K562 (cell line): ENCODE results near the gene CHN2. TPM values are rescaled to one million over a fixed set of nuclear protein-coding genes. Genes with fewer than 3 reads are reported as not detected.

Experiments used
- ATAC-seq: fragments of 200-7000 bp; cut with Tn5 transposase; 3 replicates; pipeline ENCODE4 v1.9.1; 2020; ENCODE audit warnings: moderate library complexity
- BruUV-seq: library from RNA; stranded (reverse); fragments of 400-500 nt; replicated peaks from 2 replicates; lab custom pipeline; 2021; lab: Mats Ljungman, UMichigan
- CTCF ChIA-PET: fragments of 300-600 bp; formaldehyde crosslinking; extraction: SDS; loops from one replicate; lab custom pipeline; 2021; ENCODE audit warnings: low intra/inter-chr PET ratio; lab: Yijun Ruan, JAX
- POLR2A ChIA-PET: fragments of 300-600, 350-650 bp; sonication (Branson Sonifier 250); formaldehyde crosslinking; extraction: SDS; loops from one replicate; lab custom pipeline; 2021; ENCODE audit warnings: antibody characterized with exemption, inconsistent platforms; lab: Yijun Ruan, JAX
- DNase-seq, 4 experiments: peaks; one replicate each; pipeline versions ENCODE4 v3.0.0 to v3.0.0-alpha.2; 2011 to 2018; ENCODE audit warnings: low spot score in 3 of 4, mixed read lengths in 3 of 4; ENCODE audit errors: extremely low read depth in 1 of 4
- FAIRE-seq: peaks from 2 replicates; lab custom pipeline; 2011; peaks lifted over from hg19 to GRCh38; lab: Jason Lieb, UNC
- H2AFZ ChIP-seq: 2 replicates; pipeline ENCODE4 v1.6.0; 2011; ENCODE audit warnings: low read depth, low read length, control low read depth, inconsistent platforms
- H3K27ac ChIP-seq: fragments of 200-600 bp; 3 replicates; pipeline ENCODE4 v1.8.0; 2011; ENCODE audit warnings: low read depth, mild to moderate bottlenecking, control low read depth, inconsistent platforms, low read length, moderate library complexity, mixed read lengths; ENCODE audit errors: extremely low read depth
- H3K27me3 ChIP-seq, 2 experiments: fragments of 300-600 bp in 1 of 2; 2 replicates in 1 of 2; 3 replicates in 1 of 2; pipeline versions ENCODE4 v1.6.0 to v1.8.0; 2011; ENCODE audit warnings: inconsistent platforms in 2 of 2, low read length in 2 of 2, mild to moderate bottlenecking in 1 of 2, mixed read lengths in 1 of 2, moderate library complexity in 1 of 2; ENCODE audit not compliant: control insufficient read depth in 2 of 2, insufficient read depth in 2 of 2
- H3K36me3 ChIP-seq: fragments of 300-600 bp; 3 replicates; pipeline ENCODE4 v1.8.0; 2011; ENCODE audit warnings: mild to moderate bottlenecking, low read length, inconsistent platforms; ENCODE audit not compliant: control insufficient read depth, insufficient read depth
- H3K4me1 ChIP-seq, 2 experiments: fragments of 200-600 bp in 1 of 2; replicated peaks in 1 of 2; 2 replicates in 1 of 2; 3 replicates in 1 of 2; pipeline versions ENCODE4 v1.5.1 to v1.8.0; 2011; ENCODE audit warnings: inconsistent platforms in 2 of 2, low read length in 2 of 2, mild to moderate bottlenecking in 1 of 2, mixed read lengths in 1 of 2, moderate library complexity in 1 of 2; ENCODE audit not compliant: control insufficient read depth in 2 of 2, insufficient read depth in 2 of 2
- H3K4me2 ChIP-seq: 2 replicates; pipeline ENCODE4 v1.6.1; 2011; ENCODE audit warnings: low read length, control low read depth, inconsistent platforms, mixed read lengths; ENCODE audit not compliant: insufficient read depth
- H3K4me3 ChIP-seq: fragments of 200-600 bp; sonication (generic), shearing (Covaris generic); 2 replicates; pipeline ENCODE4 v1.5.1; 2016; ENCODE audit warnings: control low read depth, inconsistent platforms
- H3K79me2 ChIP-seq: fragments of 200-600 bp; 3 replicates; pipeline ENCODE4 v1.8.0; 2011; ENCODE audit warnings: low read length, inconsistent platforms; ENCODE audit not compliant: control insufficient read depth, insufficient read depth
- H3K9ac ChIP-seq, 2 experiments: 2 replicates each; pipeline versions ENCODE4 v1.6.0 to v1.6.1; 2011; ENCODE audit warnings: low read depth in 2 of 2, low read length in 2 of 2, control low read depth in 1 of 2, inconsistent platforms in 1 of 2, mild to moderate bottlenecking in 1 of 2, mixed read lengths in 1 of 2; ENCODE audit not compliant: insufficient read depth in 1 of 2
- H3K9me1 ChIP-seq: one replicate; pipeline ENCODE4 v1.6.0; 2011; ENCODE audit warnings: inconsistent platforms, mild to moderate bottlenecking, low read length, moderate library complexity; ENCODE audit not compliant: control insufficient read depth, insufficient read depth
- H3K9me3 ChIP-seq: replicated peaks from 2 replicates; pipeline ENCODE4 v1.5.1; 2011; ENCODE audit warnings: low read depth, low read length, inconsistent platforms; ENCODE audit not compliant: control insufficient read depth, insufficient read depth
- H4K20me1 ChIP-seq: replicated peaks from 2 replicates; pipeline ENCODE4 v1.6.1; 2011; ENCODE audit warnings: low read length, inconsistent platforms, mixed read lengths; ENCODE audit not compliant: control insufficient read depth, insufficient read depth
- ATF7 ChIP-seq: fragments of 450-650 bp; IDR thresholded peaks from 2 replicates; pipeline ENCODE4 v1.7.1; 2014; ENCODE audit warnings: mild to moderate bottlenecking, moderate library complexity
- BCOR ChIP-seq: fragments of 450-650 bp; IDR thresholded peaks from 2 replicates; pipeline ENCODE4 v1.6.1; 2016
- CBX5 ChIP-seq: IDR thresholded peaks from 2 replicates; pipeline ENCODE4 v1.6.1; 2014; ENCODE audit warnings: low read depth, borderline replicate concordance
- CREB1 ChIP-seq, 2 experiments: sonication (generic) in 1 of 2; formaldehyde crosslinking in 1 of 2; IDR thresholded peaks; 2 replicates each; pipeline versions ENCODE4 v1.6.1 to v1.8.0; 2012 to 2022; ENCODE audit warnings: inconsistent platforms in 1 of 2, mild to moderate bottlenecking in 1 of 2, missing genetic modification reagents in 1 of 2, moderate library complexity in 1 of 2
- CREM ChIP-seq: IDR thresholded peaks from 2 replicates; pipeline ENCODE4 v1.6.1; 2014; ENCODE audit warnings: antibody characterized with exemption, low read depth
- DPF2 ChIP-seq: fragments of 450-650 bp; IDR thresholded peaks from 2 replicates; pipeline ENCODE4 v1.6.1; 2016
- GATA2 ChIP-seq: sonication (generic); formaldehyde crosslinking; IDR thresholded peaks from 2 replicates; pipeline ENCODE4 v1.4.0; 2020; ENCODE audit warnings: mild to moderate bottlenecking, missing genetic modification reagents
- JUN ChIP-seq, 2 experiments: sonication (generic) in 1 of 2; formaldehyde crosslinking in 1 of 2; IDR thresholded peaks; 2 replicates each; pipeline versions ENCODE4 v1.6.1 to v1.8.0; 2012 to 2022; ENCODE audit warnings: borderline replicate concordance in 2 of 2, mild to moderate bottlenecking in 2 of 2, improper control_type of control experiment in 1 of 2, low read depth in 1 of 2, low read length in 1 of 2, missing genetic modification reagents in 1 of 2
- JUND ChIP-seq, 2 experiments: IDR thresholded peaks; 2 replicates in 1 of 2; 3 replicates in 1 of 2; pipeline ENCODE4 v1.6.1; 2011; ENCODE audit warnings: borderline replicate concordance in 2 of 2, low read depth in 2 of 2, low read length in 2 of 2, improper control_type of control experiment in 1 of 2, missing biosample characterization in 1 of 2, missing genetic modification characterization in 1 of 2, missing genetic modification reagents in 1 of 2
- LCOR ChIP-seq: sonication (generic); formaldehyde crosslinking; IDR thresholded peaks from 2 replicates; pipeline ENCODE4 v1.8.0; 2022; ENCODE audit warnings: mild to moderate bottlenecking, missing genetic modification reagents
- MEIS2 ChIP-seq: fragments of 450-650 bp; IDR thresholded peaks from 2 replicates; pipeline ENCODE4 v1.6.1; 2014; ENCODE audit warnings: mild to moderate bottlenecking; ENCODE audit not compliant: partially characterized antibody
- SMAD4 ChIP-seq: fragments of 250-450 bp; sonication (Bioruptor Pico); conservative IDR thresholded peaks from 2 replicates; pipeline ENCODE4 v1.8.0; 2021; ENCODE audit warnings: inconsistent platforms, mild to moderate bottlenecking, moderate library complexity
- SRSF1 ChIP-seq: fragments of 200-400 bp; formaldehyde crosslinking; IDR thresholded peaks from 2 replicates; pipeline ENCODE4 v1.6.1; 2017; ENCODE audit warnings: mild to moderate bottlenecking, low read depth, low read length, moderate library complexity
- TAL1 ChIP-seq: fragments of 450-650 bp; IDR thresholded peaks from 2 replicates; pipeline ENCODE4 v1.6.1; 2016; ENCODE audit warnings: mild to moderate bottlenecking
- YBX1 ChIP-seq: fragments of 450-650 bp; IDR thresholded peaks from 2 replicates; pipeline ENCODE4 v1.7.1; 2016; ENCODE audit warnings: mild to moderate bottlenecking
- ZNF124 ChIP-seq: sonication (generic); formaldehyde crosslinking; IDR thresholded peaks from 2 replicates; pipeline ENCODE4 v1.8.1; 2022; ENCODE audit warnings: missing genetic modification reagents
- ZNF75A ChIP-seq: fragments of 450-650 bp; formaldehyde crosslinking; IDR thresholded peaks from 2 replicates; pipeline ENCODE4 v1.4.0; 2020; ENCODE audit warnings: mild to moderate bottlenecking
- WGBS: fragments of 100-300 bp; shearing (Covaris generic); methylation state at CpG from one replicate; pipeline ENCODE4 v1.1.6; 2016; ENCODE audit warnings: low coverage, mixed read lengths; ENCODE audit not compliant: insufficient coverage; ENCODE audit errors: missing lambda C conversion rate; 5-methylcytosine and 5-hydroxymethylcytosine counted together
- in situ Hi-C: fragments of 300-500 bp; cut with MboI; formaldehyde crosslinking; loops from 4 replicates; pipeline ENCODE4 v1.15.0; 2018; ENCODE audit warnings: inconsistent platforms, mixed read lengths
- intact Hi-C: fragments of 100-400 bp; cut with micrococcal nuclease; formaldehyde crosslinking; loops from 2 replicates; pipeline ENCODE4 v1.14.2; 2022
- polyA plus RNA-seq, 8 experiments: library from polyadenylated mRNA; depleted of rRNA in 4 of 8; stranded (reverse) in 5 of 8; unstranded in 3 of 8; fragments of >200 nt; fragmentation: Nextera tagmentation in 2 of 8; fragmentation: Illumina TruSeq in 1 of 8; extraction: Ambion mirVana in 2 of 8; extraction: Trizol in 1 of 8; gene quantifications; 2 replicates each; pipeline versions ENCODE4 v1.2.1 to v1.2.3, GENCODE V29; 2011 to 2014; ENCODE audit warnings: inconsistent platforms in 1 of 8, missing spikeins in 1 of 8
- total RNA-seq, 7 experiments: library from RNA; depleted of rRNA in 6 of 7; stranded (reverse); fragments of >200 nt in 6 of 7; fragmentation: Illumina TruSeq in 2 of 7; extraction: Trizol in 2 of 7; gene quantifications; 2 replicates each; pipeline versions ENCODE4 v1.2.1 to v1.2.3, GENCODE V29; 2011 to 2021; ENCODE audit warnings: low replicate concordance in 1 of 7
- TF ChIP-seq, protein P1 (sequence below), 2 experiments: fragments of 450-650 bp in 1 of 2; sonication (generic) in 1 of 2; formaldehyde crosslinking in 1 of 2; IDR thresholded peaks in 1 of 2; conservative IDR thresholded peaks in 1 of 2; 2 replicates each; pipeline versions ENCODE4 v1.6.1 to v1.8.1; 2016 to 2023; ENCODE audit warnings: mild to moderate bottlenecking in 2 of 2, moderate library complexity in 2 of 2, inconsistent platforms in 1 of 2, missing genetic modification reagents in 1 of 2
- TF ChIP-seq, protein P2 (sequence below): fragments of 450-650 bp; IDR thresholded peaks from 2 replicates; pipeline ENCODE4 v1.6.1; 2016

Gene CHN2
- total and polyA plus RNA-seq, 9 of the 15 experiments (the other 6 are each of a cell fraction or from before 2014, with no cell fraction given) = 0.12 to 2.1 (median 0.31) TPM; not detected in 1

DNA sequence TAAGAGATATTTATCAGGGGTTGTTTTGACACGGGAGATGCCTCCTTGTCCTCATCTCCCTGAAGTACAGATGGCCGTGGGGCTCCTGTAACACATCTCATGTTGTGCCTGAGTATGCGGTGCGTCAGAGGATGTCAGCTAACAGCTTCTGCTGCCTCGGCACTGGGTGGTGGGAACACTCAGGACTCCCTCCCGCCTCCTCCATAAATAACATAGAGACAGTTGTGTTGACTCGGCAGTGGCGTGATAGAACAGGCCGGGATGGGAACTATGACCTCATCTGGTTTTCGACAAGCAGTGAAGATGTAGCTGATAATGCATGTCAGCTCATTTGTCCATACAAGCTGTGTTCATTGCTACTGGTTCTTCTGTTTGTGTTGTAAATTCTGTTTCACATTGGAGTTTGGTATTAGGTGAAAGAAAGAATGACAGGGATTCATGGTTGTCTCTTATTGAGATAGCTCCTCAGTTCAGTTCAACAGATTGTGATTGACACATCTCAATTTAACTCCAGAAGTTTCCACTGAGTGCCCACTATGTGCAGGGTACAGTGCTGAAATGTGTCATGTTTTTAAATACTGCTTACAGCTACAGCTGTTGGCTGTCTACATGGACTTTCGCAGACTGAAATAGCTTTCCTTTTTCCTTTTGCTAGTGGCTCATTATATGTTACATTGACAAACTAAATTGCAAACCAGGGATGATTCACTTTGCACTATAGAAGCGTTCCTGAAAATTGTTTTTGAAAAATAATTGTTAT, 87.4 kb downstream of the CHN2 start:
- Histone ChIP-seq H3K36me3 (no peaks in the 10 kb centered on the region), H3K79me2 (no peaks in the 10 kb centered on the region), H3K27ac (no peak overlapping the region), H2AFZ (no peak overlapping the region), H3K4me2 (no peak overlapping the region), H3K9me3 (no peaks in the 10 kb centered on the region), H3K9me1 (no peaks in the 10 kb centered on the region), H3K9ac (no peak overlapping the region), H3K4me3 (no peak overlapping the region), H3K4me1 (no peaks in the 10 kb centered on the region), H3K27me3 (peaks cover 0 to 17% of the 10 kb centered on the region in 2 experiments; a peak in 2 of 5 replicates), H4K20me1 (no peaks in the 10 kb centered on the region)
- ATAC-seq = no peak
- CTCF ChIA-PET = no interaction called here
- no peak for FAIRE-seq
- no TSS peak for BruUV-seq
- intact Hi-C loops (no loop called here), in situ Hi-C loops (no loop called here)
- DNase-seq = peak in 1 of 4 experiments; percentile 12
- POLR2A ChIA-PET = no interaction called here
- WGBS = 1% methylated on average over 12 of the region's 12 CpGs
- TF ChIP-seq MEIS2 (peak; percentile 81), GATA2 (CRISPR knock-in tag) (peak; percentile 81), BCOR (no peak), CREM (peak; percentile 62), SMAD4 (no peak), SRSF1 (no peak), JUN (IDR thresholded peaks at IDR 0.05; ENCODE audit: borderline replicate concordance, low read depth, low read length) (peak; percentile 54; the same call in 1 of the 2 replicates), JUN (CRISPR knock-in tag; IDR thresholded peaks at IDR 0.05; ENCODE audit: borderline replicate concordance) (no peak), CBX5 (no peak), ZNF75A (CRISPR knock-in tag) (no peak), JUND (IDR thresholded peaks at IDR 0.05; ENCODE audit: borderline replicate concordance, low read depth, low read length) (peak; percentile 61; the same call in 1 of the 2 replicates), JUND (tag; IDR thresholded peaks at IDR 0.05; ENCODE audit: borderline replicate concordance, low read depth, low read length) (peak; percentile 66; the same call in 2 of the 3 replicates), CREB1 (IDR thresholded peaks at IDR 0.05) (no peak), CREB1 (CRISPR knock-in tag; IDR thresholded peaks at IDR 0.05) (peak; percentile 80; the same call in 1 of the 2 replicates), ZNF124 (CRISPR knock-in tag) (no peak), LCOR (CRISPR knock-in tag) (0 out of 2 replicates have a peak, but pooled peaks have one; percentile 27), YBX1 (no peak), DPF2 (no peak), TAL1 (no peak), ATF7 (peak; percentile 78; the same call in 1 of the 2 replicates)
- TF ChIP-seq, protein P1, sequence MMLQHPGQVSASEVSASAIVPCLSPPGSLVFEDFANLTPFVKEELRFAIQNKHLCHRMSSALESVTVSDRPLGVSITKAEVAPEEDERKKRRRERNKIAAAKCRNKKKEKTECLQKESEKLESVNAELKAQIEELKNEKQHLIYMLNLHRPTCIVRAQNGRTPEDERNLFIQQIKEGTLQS (IDR thresholded peaks at IDR 0.05) = peak; percentile 59
- TF ChIP-seq, protein P1 (CRISPR knock-in tag; conservative IDR thresholded peaks at IDR 0.05) = no peak
- TF ChIP-seq, protein P2, sequence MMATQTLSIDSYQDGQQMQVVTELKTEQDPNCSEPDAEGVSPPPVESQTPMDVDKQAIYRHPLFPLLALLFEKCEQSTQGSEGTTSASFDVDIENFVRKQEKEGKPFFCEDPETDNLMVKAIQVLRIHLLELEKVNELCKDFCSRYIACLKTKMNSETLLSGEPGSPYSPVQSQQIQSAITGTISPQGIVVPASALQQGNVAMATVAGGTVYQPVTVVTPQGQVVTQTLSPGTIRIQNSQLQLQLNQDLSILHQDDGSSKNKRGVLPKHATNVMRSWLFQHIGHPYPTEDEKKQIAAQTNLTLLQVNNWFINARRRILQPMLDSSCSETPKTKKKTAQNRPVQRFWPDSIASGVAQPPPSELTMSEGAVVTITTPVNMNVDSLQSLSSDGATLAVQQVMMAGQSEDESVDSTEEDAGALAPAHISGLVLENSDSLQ = peak; percentile 75
